Stimulated activated CD4-positive, alpha-beta T cell treated with anti-CD3 and anti-CD28 coated beads, Interleukin-2, amount 100 ng/mL, for 24 hours (primary cell): ENCODE results near the gene KIF23.
A peak's percentile ranks its signal among the peaks of the same experiment; 100 is the strongest.

Source experiments
- DNase-seq, 2 donors: peaks; one replicate each; pipeline ENCODE4 v3.0.0-alpha.2; 2020

The KIF23 gene

DNA sequence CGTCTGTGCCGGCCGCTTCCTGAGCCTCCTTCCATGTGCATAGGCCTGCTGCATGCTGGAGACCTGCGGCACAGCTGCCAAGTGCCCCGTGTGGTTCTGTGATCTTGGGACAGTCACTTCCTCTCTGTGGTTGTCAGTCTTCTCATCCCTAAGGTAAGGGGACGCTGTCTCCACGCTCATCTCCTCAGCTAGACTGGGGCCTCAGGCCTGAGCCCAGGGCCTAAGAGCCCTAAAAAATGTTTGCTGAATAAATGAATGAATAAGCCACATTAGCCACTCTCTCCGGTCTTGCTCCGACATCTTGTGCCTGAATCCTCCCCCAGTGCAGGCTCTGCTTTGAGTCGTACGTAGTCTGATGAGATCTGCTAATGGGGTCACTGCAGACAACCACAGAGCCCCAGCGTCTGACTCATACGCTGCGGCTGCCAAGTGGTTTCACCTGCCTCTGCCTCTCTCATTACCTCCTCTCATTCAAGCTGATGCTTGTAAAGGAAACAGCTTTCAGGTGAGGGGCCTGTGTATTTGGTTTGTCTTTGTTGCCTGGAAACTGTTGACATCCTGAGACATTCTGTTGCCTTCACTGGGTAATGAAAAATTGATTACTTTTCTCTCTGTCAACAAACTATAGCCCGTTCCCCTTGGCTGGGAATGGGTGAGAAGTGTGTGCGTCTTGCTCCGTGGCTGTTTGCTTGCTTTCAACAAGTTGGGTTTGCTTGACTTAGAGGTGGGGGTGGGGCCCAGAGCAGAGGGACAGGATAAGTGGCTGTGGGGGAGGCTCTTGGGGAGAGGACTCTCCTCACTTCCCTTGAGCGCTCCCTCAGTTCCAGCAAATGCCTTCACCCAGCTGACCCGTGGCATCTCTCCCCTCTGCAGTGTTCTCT is 54.3 kb downstream of the KIF23 start:
- peak; percentile 77 to 81 for DNase-seq

DNA sequence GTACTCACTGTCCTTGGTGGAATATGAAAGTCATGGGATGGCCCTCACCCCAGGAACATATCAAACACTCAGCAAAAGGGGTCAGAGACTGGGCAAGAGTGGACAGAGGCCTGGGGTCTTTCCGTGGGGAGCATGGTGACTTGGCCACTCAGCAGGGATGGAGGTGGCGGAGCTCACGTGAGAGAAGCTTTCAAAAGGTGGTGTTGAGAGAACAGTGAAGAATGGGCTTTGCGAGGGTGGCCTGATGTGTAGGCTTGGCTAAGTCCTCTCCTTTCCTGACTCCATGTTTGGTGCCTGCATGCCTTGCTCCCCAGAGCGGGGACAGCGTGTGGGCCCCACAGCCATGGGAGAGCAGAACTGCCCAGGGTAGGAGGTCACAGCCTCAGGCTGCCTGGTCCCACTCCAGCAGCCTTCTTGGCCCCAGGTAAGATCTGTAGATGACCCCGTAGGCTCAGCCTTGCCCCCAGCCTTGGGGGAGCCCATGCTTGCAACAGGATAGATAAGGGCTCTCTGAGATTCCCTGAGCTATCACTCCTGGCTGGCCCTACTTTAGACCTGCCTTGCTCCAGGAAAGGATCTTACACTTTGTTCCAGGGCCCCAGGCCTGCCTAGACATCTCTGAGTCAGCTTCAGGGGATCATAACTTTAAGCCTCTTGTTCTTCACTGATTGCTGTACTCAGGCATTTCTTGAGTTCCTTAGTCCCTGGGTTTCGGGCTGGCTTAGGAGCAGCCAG is 55.5 kb downstream of the KIF23 start:
- no peak for DNase-seq

GRCh38 chr15:69472046-69472445 is 57.9 kb downstream of the KIF23 start:
- no peak for DNase-seq

GRCh38 chr15:69472562-69472961 is 58.4 kb downstream of the KIF23 start:
- no peak for DNase-seq

DNA sequence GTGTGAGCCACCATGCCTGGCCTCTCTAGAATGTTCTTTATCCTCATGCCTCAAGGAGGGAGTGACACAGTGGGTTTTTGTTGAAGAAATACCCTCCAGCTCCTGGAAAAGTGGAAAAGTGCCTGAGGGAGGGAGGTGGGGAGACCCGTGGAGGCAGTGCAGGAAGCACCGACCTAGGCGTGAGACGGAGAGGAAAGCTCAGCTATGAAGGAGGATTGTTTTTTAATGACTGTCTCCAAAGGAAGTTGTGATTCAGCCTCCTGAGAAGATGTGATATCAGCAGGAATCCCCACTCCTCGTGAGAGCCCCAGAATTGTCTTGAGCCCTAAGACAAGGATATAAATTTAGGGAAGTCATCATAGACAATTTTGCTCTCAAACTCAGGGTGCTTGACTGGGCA is 60.1 kb downstream of the KIF23 start:
- no peak for DNase-seq

DNA sequence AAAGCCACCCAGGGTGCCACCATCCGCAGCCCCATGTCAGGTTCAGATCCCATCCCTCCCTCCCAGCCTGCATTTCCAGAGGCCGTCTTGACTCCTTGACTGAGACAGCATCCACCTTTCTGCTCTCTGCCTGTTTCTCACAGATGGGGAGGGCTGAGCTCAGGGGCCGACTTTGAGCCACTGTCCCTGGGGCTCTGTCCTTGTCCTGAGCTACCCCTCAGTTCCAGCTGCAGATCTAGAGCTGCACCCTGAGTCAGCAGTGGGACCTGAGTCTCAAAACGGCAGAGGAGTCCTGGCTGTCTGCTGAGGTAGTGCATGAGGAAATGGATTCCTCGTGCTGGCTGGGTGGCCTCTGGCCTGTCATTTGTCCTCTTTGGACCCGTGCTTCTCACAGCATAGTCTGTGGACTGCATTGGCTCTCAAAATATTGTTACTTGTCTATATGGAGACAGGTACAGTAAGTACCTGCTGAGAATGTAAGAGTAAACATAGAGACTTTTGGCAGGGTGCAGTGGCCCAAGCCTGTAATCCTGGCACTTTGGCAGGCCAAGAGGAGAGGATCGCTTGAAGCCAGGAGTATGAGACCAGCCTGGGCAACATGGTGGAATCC is 60.8 kb downstream of the KIF23 start:
- no peak for DNase-seq

DNA sequence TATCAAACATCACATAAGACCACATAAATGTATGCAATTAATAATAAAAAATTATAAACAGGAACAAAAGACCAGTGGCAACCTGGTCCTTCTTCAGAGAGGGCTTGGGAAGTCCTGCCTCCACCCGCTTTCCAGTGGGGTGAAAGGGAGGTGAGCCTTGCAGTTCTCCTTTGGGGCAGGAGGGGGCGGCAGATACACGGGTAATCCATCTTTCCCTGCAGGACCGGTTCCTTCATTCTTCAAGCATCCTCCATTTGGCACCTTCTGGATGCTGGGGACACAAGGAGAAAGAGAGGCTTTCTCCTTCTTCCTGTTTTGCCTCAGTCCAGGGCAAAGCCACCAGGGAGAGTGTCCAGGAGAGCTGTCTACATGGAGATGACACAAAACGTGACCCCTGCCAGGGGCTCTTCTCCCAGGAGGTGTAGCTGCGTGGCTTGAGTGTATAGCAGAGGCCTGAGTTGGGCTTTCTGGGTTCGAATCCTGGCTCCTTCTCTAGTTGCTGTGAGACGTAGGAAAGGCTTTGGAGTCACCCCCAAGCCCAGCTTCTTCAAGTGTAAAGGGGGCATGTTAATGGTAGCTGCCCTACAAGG is 61.7 kb downstream of the KIF23 start:
- peak; percentile 82 to 83 for DNase-seq

- DNase-seq, result no peak
These were observed 62.7 kb downstream of the KIF23 start for GRCh38 chr15:69476704-69477473.

DNA sequence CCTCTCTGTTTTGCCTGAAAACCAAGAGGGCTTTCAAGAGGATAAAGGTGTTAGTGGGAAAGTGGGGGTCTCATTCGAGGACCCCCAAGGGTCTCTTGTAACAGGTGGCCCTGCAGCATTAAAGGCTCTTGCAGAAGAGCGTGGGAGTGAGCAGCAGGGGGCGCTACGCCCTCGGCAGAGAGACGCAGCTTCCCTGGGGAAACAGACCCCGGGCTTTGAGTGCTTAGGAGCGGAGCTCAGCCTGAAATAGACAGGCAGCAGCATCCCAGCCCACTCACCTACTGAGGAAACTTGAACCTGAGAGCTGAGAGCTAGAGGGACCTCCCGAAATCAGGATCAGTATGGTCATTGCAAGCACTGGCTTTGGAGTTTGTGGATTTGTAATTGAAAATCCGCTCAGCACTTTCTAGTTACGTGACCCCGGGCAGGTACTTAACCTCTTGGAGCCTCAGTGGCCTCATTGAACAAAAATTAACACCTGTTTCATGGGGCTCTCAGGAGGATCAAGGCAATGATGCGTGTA is 64.2 kb downstream of the KIF23 start:
- peak; percentile 67 for DNase-seq

DNA sequence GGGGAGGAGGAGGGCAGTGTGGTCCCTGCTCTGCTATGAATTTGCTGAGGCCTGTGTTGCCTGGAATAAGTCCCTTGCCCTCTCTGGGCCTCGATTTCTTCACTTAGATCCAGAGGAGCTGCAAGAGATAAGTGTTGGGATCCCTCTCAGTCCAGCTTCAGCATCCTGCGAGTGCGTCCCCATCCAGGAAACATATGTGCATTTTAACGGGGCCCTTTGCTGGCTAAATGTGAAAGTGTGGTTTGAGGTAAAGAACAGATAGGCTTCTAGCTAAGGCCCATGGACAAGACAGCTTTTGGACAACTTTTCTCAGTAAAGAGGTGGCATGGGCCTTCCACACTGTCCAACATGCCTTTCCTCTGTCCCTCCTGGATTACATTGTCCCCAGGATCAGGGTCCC is 64.9 kb downstream of the KIF23 start:
- DNase-seq, result no peak

DNA sequence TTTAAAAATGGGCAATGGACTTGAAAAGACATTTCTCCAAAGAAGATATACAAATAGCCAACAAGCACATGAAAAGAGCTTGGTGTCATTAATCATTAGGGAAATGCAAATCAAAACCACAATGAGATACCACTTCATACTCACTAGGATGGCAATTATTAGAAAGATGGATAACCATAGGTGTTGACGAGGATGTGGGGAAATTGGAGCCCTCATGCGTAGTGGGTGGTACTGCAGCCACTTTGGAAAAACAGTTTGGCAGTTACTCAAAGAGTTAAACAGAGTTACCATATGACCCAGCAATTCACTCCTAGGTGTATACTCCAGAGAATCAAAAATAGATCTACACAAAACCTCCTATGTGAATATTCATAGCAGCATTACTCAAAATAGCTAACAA is 65.8 kb downstream of the KIF23 start:
- no peak for DNase-seq

- DNase-seq, result no peak
These were observed 66.8 kb downstream of the KIF23 start for GRCh38 chr15:69480932-69481331.

DNA sequence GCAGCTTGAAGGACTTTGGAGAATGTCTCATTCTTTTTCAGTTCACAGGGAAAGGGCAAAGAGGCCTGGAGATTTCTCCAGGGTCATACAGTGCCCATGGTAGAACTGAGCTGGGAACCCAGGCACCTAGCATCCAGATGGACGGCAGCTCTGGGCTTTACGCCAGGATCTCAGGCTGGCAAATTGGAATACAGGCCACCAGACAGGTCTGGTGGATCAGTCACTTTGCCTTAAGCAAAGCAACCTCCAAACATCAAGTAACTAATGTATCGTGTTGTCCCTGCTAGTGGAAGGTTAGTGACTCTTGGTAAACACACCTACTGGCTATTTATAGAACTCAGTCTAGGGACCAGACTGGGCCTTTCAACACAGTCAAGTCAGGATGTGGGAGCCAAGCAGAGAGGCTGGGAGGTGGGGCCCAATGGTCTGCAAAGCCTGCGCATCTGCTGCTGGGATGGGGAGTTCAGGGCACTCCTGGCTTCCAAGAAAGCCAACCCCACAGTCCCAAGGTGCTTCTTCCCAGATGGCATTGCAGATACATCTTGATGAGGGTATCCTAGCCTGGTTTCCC is 68.6 kb downstream of the KIF23 start:
- DNase-seq, result no peak

GRCh38 chr15:69484837-69485236 is 70.7 kb downstream of the KIF23 start:
- no peak for DNase-seq

GRCh38 chr15:69486481-69487110 is 72.4 kb downstream of the KIF23 start:
- no peak for DNase-seq

- no peak for DNase-seq
These were observed 75.0 kb downstream of the KIF23 start for GRCh38 chr15:69489073-69489571.

GRCh38 chr15:69490356-69491037 is 76.3 kb downstream of the KIF23 start:
- no peak for DNase-seq

DNA sequence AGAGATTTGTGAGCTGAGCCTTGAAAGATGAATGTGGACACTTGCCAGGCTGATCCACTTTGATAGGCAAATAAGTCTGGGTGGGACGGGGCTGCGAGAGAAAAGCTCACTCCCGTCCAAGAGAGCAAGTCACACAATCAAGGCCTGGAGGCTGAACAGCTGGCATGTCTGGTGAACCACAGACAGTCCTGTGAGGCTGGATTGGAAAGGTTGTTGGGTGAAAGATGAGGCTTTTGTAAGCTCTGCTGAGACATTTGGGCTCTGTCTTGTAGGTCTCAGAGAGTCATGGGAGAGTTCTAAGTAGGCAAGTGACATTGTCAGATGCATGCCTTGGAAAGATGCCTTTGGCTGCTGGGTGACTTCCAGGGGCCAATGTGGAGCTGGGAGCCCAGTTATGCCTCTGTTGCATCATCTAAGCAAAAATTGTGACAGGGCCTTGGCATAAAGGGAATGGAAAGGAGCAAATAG is 76.9 kb downstream of the KIF23 start:
- no peak for DNase-seq

GRCh38 chr15:69493406-69493805 is 79.3 kb downstream of the KIF23 start:
- DNase-seq, result no peak

DNA sequence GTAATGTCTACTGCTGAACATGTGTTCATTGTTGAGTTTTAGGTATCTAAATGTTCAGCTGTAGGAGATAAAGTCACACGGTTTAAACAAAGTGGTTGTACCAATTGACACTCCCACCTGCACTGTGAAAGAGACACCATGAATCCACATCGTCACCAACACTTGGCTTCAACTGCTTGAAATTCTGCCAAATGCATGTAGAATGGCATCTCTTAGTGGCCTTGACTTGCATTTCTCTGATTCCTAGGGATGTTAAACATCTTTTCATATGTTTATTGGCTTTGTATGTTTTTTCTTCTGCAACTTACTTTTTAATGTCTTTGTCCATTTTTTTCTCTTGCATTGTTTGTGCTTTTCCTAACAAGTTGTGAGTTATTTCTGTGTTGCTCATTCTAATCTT is 81.9 kb downstream of the KIF23 start:
- DNase-seq, result no peak

DNA sequence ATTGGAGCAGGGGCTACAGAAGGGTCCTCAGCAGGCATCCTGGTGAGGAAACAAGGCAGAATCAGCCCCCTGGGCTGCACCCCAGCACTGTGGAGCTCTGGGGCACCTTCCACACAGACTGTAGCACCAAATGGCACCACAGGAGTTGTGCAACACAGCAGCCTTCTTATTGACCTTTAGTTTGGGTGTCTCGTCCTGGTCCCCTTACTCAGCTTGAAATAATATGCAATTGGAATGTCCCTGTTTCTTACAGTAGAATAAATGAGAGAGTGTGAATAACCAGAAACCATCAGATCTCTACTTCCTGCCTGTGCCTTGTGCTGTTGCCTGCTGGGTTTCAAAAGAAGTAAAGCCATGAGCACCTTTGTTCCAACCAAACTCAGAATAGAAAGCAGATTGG is 82.9 kb downstream of the KIF23 start:
- no peak for DNase-seq
